OCI-LY1 (cell line): ENCODE results near the gene COL20A1.

Experiments used
- H2AFZ ChIP-seq: fragments of 200-600 bp; sonication (generic), shearing (Covaris generic); 2 replicates; pipeline ENCODE4 v1.6.0; 2014; ENCODE audit warnings: antibody characterized with exemption, mild to moderate bottlenecking, low read length
- H3F3A ChIP-seq: fragments of 200-600 bp; sonication (generic), shearing (Covaris generic); 2 replicates; pipeline ENCODE4 v1.6.0; 2014; ENCODE audit warnings: mild to moderate bottlenecking, antibody characterized with exemption, low read length, moderate library complexity; ENCODE audit not compliant: insufficient read depth
- H3K27ac ChIP-seq: fragments of 200-600 bp; sonication (generic); 2 replicates; pipeline ENCODE4 v1.5.1; 2014; ENCODE audit warnings: low read length, mixed run types, mild to moderate bottlenecking, low read depth; ENCODE audit not compliant: poor library complexity, severe bottlenecking
- H3K27me3 ChIP-seq: fragments of 200-600 bp; sonication (generic); 2 replicates; pipeline ENCODE4 v1.6.0; 2014; ENCODE audit warnings: antibody characterized with exemption, mild to moderate bottlenecking, low read length, moderate library complexity; ENCODE audit not compliant: insufficient read depth
- H3K36me3 ChIP-seq: fragments of 200-600 bp; sonication (generic); 2 replicates; pipeline ENCODE4 v1.6.1; 2014; ENCODE audit warnings: mild to moderate bottlenecking, antibody characterized with exemption, low read length, moderate library complexity, mixed read lengths; ENCODE audit not compliant: insufficient read depth
- H3K4me1 ChIP-seq: fragments of 200-600 bp; sonication (generic); 2 replicates; pipeline ENCODE4 v1.5.1; 2014; ENCODE audit warnings: mild to moderate bottlenecking, low read length, moderate library complexity; ENCODE audit not compliant: insufficient read depth, severe bottlenecking
- H3K4me2 ChIP-seq: fragments of 200-600 bp; sonication (generic), shearing (Covaris generic); 2 replicates; pipeline ENCODE4 v1.6.1; 2014; ENCODE audit warnings: low read length
- H3K4me3 ChIP-seq: fragments of 200-600 bp; sonication (generic); 2 replicates; pipeline ENCODE4 v1.5.1; 2014; ENCODE audit warnings: low read length, low read depth, mild to moderate bottlenecking, mixed read lengths; ENCODE audit not compliant: poor library complexity, severe bottlenecking
- H3K79me2 ChIP-seq: fragments of 200-600 bp; shearing (Covaris generic); 2 replicates; pipeline ENCODE4 v1.6.1; 2016; ENCODE audit warnings: mixed run types, low read length, mixed read lengths; ENCODE audit not compliant: insufficient read depth
- H3K9ac ChIP-seq: fragments of 200-600 bp; sonication (generic), shearing (Covaris generic); 2 replicates; pipeline ENCODE4 v1.6.1; 2014; ENCODE audit warnings: mild to moderate bottlenecking, low read length, mixed read lengths
- H3K9me2 ChIP-seq: fragments of 200-600 bp; sonication (generic), shearing (Covaris generic); 2 replicates; pipeline ENCODE4 v1.6.1; 2014; ENCODE audit warnings: low read depth, mild to moderate bottlenecking, low read length, mixed read lengths
- H3K9me3 ChIP-seq: fragments of 200-600 bp; shearing (Covaris generic); 2 replicates; pipeline ENCODE4 v1.6.1; 2014; ENCODE audit warnings: low read length, mixed read lengths
- H4K20me1 ChIP-seq: fragments of 200-600 bp; sonication (generic), shearing (Covaris generic); 2 replicates; pipeline ENCODE4 v1.6.0; 2016; ENCODE audit warnings: mild to moderate bottlenecking, low read length; ENCODE audit not compliant: insufficient read depth
- CTCF ChIP-seq: fragments of 200-600 bp; sonication (generic), shearing (Covaris generic); IDR thresholded peaks from 2 replicates; pipeline ENCODE4 v1.5.1; 2017; ENCODE audit warnings: mild to moderate bottlenecking, antibody characterized with exemption, low read length, moderate library complexity, mixed read lengths
- EZH2 ChIP-seq: fragments of 200-600 bp; sonication (generic), shearing (Covaris generic); IDR thresholded peaks from 2 replicates; pipeline ENCODE4 v1.8.0; 2017; ENCODE audit warnings: borderline replicate concordance, mixed run types, mild to moderate bottlenecking, antibody characterized with exemption, low read length, moderate library complexity, mixed read lengths

The COL20A1 gene

GRCh38 chr20:63328718-63329275 lies 35.8 kb downstream of the COL20A1 start:
- Histone ChIP-seq H3K9me3 (no peaks in the 10 kb centered on the region), H3K9me2 (no peaks in the 10 kb centered on the region), H3K27me3 (peaks cover 7% of the 10 kb centered on the region; the same call in 1 of the 2 replicates), H3K4me1 (no peaks in the 10 kb centered on the region), H3K79me2 (no peaks in the 10 kb centered on the region), H2AFZ (no peak overlapping the region), H3K27ac (no peak overlapping the region), H3K9ac (no peak overlapping the region), H3K4me2 (no peak overlapping the region), H4K20me1 (no peaks in the 10 kb centered on the region), H3F3A (no peaks in the 10 kb centered on the region), H3K36me3 (no peaks in the 10 kb centered on the region; the same call in 1 of the 2 replicates), H3K4me3 (no peak overlapping the region)
- TF ChIP-seq EZH2 = no peak
- TF ChIP-seq CTCF = no peak

- H3K4me1 ChIP-seq = no peaks in the 10 kb centered on the region
- no peaks in the 10 kb centered on the region for H3K9me3 ChIP-seq
- no peaks in the 10 kb centered on the region for H3K79me2 ChIP-seq
- H2AFZ ChIP-seq = no peak overlapping the region
- no peak overlapping the region for H3K27ac ChIP-seq
- H3K36me3 ChIP-seq = no peaks in the 10 kb centered on the region; the same call in 1 of the 2 replicates
- H3F3A ChIP-seq = no peaks in the 10 kb centered on the region
- TF ChIP-seq CTCF = no peak
- TF ChIP-seq EZH2 = no peak
- H3K27me3 ChIP-seq = peaks cover 7% of the 10 kb centered on the region; the same call in 1 of the 2 replicates
- H3K9me2 ChIP-seq = no peaks in the 10 kb centered on the region
- H3K4me3 ChIP-seq = no peak overlapping the region
- H4K20me1 ChIP-seq = no peaks in the 10 kb centered on the region
- no peak overlapping the region for H3K9ac ChIP-seq
- H3K4me2 ChIP-seq = no peak overlapping the region
Observed at GRCh38 chr20:63329331-63330083, 36.5 kb downstream of the COL20A1 start.

- Histone ChIP-seq H3K27me3 (peaks cover 7% of the 10 kb centered on the region; the same call in 1 of the 2 replicates), H3F3A (no peaks in the 10 kb centered on the region), H3K9me3 (no peaks in the 10 kb centered on the region), H3K9me2 (no peaks in the 10 kb centered on the region), H3K9ac (no peak overlapping the region), H3K79me2 (no peaks in the 10 kb centered on the region), H4K20me1 (no peaks in the 10 kb centered on the region), H3K36me3 (no peaks in the 10 kb centered on the region; the same call in 1 of the 2 replicates), H3K27ac (no peak overlapping the region), H3K4me2 (no peak overlapping the region), H3K4me1 (no peaks in the 10 kb centered on the region), H2AFZ (no peak overlapping the region), H3K4me3 (no peak overlapping the region)
- TF ChIP-seq EZH2 (no peak), CTCF (no peak)
Observed at GRCh38 chr20:63330084-63330760, 37.2 kb downstream of the COL20A1 start.
